Ascending aorta (tissue), 2 donors: Measurements from ENCODE around the gene ACCSL. TPM values are rescaled to one million over a fixed set of nuclear protein-coding genes. Genes with fewer than 3 reads are reported as not detected.

Experiments
- DNase-seq, 2 donors: peaks; one replicate each; pipeline ENCODE4 v3.0.0-alpha.2; 2019; ENCODE audit warnings: low spot score in 2 of 2
- H3K27ac ChIP-seq, 2 donors: fragments of 200-600 bp; sonication (generic); one replicate each; pipeline ENCODE4 v1.5.1; 2016 to 2017; ENCODE audit warnings: mild to moderate bottlenecking in 1 of 2
- H3K27me3 ChIP-seq: fragments of 200-600 bp; sonication (generic); one replicate; pipeline ENCODE4 v1.5.1; 2017
- H3K36me3 ChIP-seq, 2 donors: fragments of 200-600 bp; sonication (generic); one replicate each; pipeline ENCODE4 v1.5.1; 2016
- H3K4me1 ChIP-seq, 2 donors: fragments of 200-600 bp; sonication (generic); one replicate each; pipeline ENCODE4 v1.5.1; 2016 to 2017; ENCODE audit warnings: mild to moderate bottlenecking in 1 of 2
- H3K4me3 ChIP-seq, 2 donors: fragments of 200-600 bp; sonication (generic); one replicate each; pipeline ENCODE4 v1.5.1; 2016 to 2017; ENCODE audit warnings: mild to moderate bottlenecking in 1 of 2
- H3K9me3 ChIP-seq, 2 donors: fragments of 200-600 bp; sonication (generic); one replicate each; pipeline ENCODE4 v1.5.1; 2016
- CTCF ChIP-seq, 3 experiments: fragments of 200-600 bp in 2 of 3; fragments of 450-650 bp in 1 of 3; sonication (generic) in 2 of 3; IDR thresholded peaks; one replicate each; pipeline ENCODE4 v1.5.1; 2016 to 2019; ENCODE audit warnings: antibody characterized with exemption in 3 of 3, mild to moderate bottlenecking in 1 of 3, moderate library complexity in 1 of 3
- intact Hi-C: fragments of 100-400 bp; cut with DNase I; formaldehyde crosslinking; loops from one replicate; pipeline ENCODE4 v1.15.1; 2023
- total RNA-seq: library from RNA; depleted of rRNA; stranded (reverse); fragments of >200 nt; gene quantifications from one replicate; pipeline ENCODE4 v1.1.0, GENCODE V29; 2016

The ACCSL gene
- total RNA-seq = not detected

DNA sequence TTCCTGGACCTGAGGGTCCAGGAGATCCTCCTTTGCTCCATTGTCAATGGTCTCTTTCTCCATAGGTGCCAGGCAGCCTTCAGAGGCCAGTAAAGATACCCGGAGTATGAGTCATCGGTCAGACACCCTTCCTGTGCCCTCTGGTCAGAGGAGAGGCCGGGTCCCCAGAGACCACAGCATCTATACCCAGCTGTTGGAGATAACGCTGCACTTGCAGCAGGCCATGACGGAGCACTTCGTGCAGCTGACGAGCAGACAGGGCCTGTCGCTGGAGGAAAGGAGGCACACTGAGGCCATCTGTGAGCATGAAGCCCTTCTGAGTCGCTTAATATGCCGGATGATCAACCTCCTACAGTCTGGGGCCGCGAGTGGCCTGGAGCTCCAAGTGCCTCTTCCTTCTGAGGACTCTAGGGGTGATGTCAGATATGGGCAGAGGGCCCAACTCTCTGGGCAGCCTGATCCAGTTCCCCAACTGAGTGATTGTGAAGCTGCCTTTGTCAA is at the start of gene ACCSL:
Gene ACCSL (plus strand): TSS at position 51 of the 501 bp plus-strand sequence. CDS start 56 bp downstream, at position 107.
- no peak within 1 kb of the TSS for H3K27ac ChIP-seq
- no peak for TF ChIP-seq CTCF (IDR thresholded peaks at IDR 0.05)
- H3K4me3 ChIP-seq = no peak within 1 kb of the TSS
- H3K36me3 ChIP-seq = no peaks in the 10 kb centered on the region
- no peaks in the 10 kb centered on the region for H3K4me1 ChIP-seq
- no peaks in the 10 kb centered on the region for H3K27me3 ChIP-seq
- no peaks in the 10 kb centered on the region for H3K9me3 ChIP-seq
- intact Hi-C loops = no loop called here
- no peak for DNase-seq

- no peaks in the 10 kb centered on the region for H3K27me3 ChIP-seq
- H3K4me3 ChIP-seq = no peak overlapping the region
- DNase-seq = no peak
- intact Hi-C loops = no loop called here
- no peak for TF ChIP-seq CTCF (IDR thresholded peaks at IDR 0.05)
- H3K9me3 ChIP-seq = no peaks in the 10 kb centered on the region
- no peaks in the 10 kb centered on the region for H3K36me3 ChIP-seq
- peaks cover 4 to 12% of the 10 kb centered on the region in 2 donors for H3K4me1 ChIP-seq
- no peak overlapping the region for H3K27ac ChIP-seq
These were observed 49.5 kb upstream of the ACCSL start for GRCh38 chr11:43998308-43998707.

DNA sequence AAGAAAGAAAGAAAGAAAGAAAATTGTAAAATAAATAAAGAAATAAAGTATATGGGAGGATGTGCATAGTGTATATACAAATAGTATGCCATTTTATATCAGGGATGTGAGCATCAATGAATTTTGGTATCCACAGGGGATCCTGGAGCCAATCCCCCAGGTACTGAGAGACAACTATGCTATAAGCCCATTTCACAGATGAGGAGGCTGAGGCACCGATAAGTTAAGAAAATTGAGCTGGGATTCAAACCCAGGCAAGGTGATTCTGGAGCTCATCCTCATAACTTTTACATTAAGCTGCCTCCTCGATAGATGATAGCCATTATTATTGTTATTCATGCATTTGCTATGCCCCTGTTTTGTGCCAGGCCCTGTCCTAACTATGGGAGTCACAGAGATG is 47.0 kb upstream of the ACCSL start:
- H3K27me3 ChIP-seq = no peaks in the 10 kb centered on the region
- intact Hi-C loops = loop anchor here (5.0 kb wide), 1 partner anchor 33 kb away; no protein-coding TSS in a partner anchor
- no peak for DNase-seq
- peaks cover 4 to 12% of the 10 kb centered on the region in 2 donors for H3K4me1 ChIP-seq
- no peak for TF ChIP-seq CTCF (IDR thresholded peaks at IDR 0.05)
- H3K4me3 ChIP-seq = no peak overlapping the region
- H3K27ac ChIP-seq = no peak overlapping the region
- H3K9me3 ChIP-seq = no peaks in the 10 kb centered on the region
- no peaks in the 10 kb centered on the region for H3K36me3 ChIP-seq

GRCh38 chr11:44002191-44003093 is 45.3 kb upstream of the ACCSL start:
- DNase-seq = peak in 1 of 2 donors; percentile 61

More at GRCh38 chr11:44002191-44003093, 45.3 kb upstream of the ACCSL start:
- no peak for TF ChIP-seq CTCF (IDR thresholded peaks at IDR 0.05)
- peaks cover 8 to 28% of the 10 kb centered on the region in 2 donors for H3K4me1 ChIP-seq
- no peaks in the 10 kb centered on the region for H3K27me3 ChIP-seq
- H3K36me3 ChIP-seq = no peaks in the 10 kb centered on the region
- intact Hi-C loops = loop anchor here (5.0 kb wide), 1 partner anchor 35 kb away; no protein-coding TSS in a partner anchor
- no peak overlapping the region for H3K4me3 ChIP-seq
- H3K27ac ChIP-seq = peak overlapping the region in 1 of 2 donors; percentile 40
- H3K9me3 ChIP-seq = no peaks in the 10 kb centered on the region
